HG02798 (cell line): ENCODE data around the gene ITIH6.
"Not testable (repeated sequence)": the region's sequence is repeated elsewhere in the genome, so short reads cannot be mapped to it uniquely, and the experiment has no call there.

ENCODE experiments used
- ATAC-seq: cut with Tn5 transposase; IDR thresholded peaks from one replicate; pipeline ENCODE4 v1.9.1; 2021; ENCODE audit warnings: mild to moderate bottlenecking; ENCODE audit not compliant: unreplicated experiment, poor library complexity

The ITIH6 gene, protein sequence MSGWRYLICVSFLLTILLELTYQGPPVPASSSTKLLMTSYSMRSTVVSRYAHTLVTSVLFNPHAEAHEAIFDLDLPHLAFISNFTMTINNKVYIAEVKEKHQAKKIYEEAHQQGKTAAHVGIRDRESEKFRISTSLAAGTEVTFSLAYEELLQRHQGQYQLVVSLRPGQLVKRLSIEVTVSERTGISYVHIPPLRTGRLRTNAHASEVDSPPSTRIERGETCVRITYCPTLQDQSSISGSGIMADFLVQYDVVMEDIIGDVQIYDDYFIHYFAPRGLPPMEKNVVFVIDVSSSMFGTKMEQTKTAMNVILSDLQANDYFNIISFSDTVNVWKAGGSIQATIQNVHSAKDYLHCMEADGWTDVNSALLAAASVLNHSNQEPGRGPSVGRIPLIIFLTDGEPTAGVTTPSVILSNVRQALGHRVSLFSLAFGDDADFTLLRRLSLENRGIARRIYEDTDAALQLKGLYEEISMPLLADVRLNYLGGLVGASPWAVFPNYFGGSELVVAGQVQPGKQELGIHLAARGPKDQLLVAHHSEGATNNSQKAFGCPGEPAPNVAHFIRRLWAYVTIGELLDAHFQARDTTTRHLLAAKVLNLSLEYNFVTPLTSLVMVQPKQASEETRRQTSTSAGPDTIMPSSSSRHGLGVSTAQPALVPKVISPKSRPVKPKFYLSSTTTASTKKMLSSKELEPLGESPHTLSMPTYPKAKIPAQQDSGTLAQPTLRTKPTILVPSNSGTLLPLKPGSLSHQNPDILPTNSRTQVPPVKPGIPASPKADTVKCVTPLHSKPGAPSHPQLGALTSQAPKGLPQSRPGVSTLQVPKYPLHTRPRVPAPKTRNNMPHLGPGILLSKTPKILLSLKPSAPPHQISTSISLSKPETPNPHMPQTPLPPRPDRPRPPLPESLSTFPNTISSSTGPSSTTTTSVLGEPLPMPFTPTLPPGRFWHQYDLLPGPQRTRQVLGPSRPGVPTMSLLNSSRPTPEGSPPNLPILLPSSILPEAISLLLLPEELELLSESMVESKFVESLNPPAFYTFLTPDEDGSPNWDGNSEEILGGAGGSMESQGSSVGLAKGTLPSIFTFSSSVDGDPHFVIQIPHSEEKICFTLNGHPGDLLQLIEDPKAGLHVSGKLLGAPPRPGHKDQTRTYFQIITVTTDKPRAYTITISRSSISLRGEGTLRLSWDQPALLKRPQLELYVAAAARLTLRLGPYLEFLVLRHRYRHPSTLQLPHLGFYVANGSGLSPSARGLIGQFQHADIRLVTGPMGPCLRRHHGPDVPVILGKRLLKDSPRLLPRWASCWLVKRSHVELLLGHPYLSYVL

DNA sequence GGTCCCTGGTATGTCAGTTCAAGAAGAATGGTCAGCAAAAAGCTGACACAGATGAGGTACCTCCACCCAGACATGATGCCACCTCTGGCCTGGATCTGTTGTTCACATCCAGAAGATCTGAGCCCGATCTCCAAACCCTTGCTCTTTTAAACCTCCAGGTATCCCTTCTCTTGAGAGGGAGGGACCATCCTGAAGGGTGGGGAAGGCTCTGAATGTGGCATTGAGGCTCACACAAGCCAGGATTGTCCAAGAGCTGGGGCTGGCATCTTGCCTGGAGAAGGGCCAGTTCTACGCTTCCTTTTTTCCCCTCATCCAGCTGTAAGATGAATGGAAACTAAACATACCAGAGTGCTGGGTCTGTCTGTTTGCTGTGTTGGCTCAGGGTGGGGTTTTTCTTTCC is at the start of gene ITIH6:
Gene ITIH6 (minus strand): TSS at position 119 of the 400 bp plus-strand sequence. CDS start 45 bp downstream, at position 74.
- ATAC-seq: no peak

DNA sequence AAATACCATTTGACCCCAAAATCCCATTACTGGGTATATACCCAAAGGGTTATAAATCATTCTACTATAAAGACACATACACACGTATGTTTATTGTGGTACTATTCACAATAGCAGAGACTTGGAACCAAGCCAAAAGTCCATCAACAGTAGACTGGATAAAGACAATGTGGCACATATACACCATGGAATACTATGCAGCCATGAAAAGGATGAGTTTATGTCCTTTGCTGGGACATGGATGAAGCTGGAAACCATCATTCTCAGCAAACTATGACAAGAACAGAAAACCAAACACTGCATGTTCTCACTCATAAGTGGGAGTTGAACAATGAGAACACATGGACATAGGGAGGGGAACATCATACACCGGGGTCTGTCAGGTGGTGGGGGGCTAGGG is 49.6 kb upstream of the ITIH6 start:
- ATAC-seq: not testable (repeated sequence)

DNA sequence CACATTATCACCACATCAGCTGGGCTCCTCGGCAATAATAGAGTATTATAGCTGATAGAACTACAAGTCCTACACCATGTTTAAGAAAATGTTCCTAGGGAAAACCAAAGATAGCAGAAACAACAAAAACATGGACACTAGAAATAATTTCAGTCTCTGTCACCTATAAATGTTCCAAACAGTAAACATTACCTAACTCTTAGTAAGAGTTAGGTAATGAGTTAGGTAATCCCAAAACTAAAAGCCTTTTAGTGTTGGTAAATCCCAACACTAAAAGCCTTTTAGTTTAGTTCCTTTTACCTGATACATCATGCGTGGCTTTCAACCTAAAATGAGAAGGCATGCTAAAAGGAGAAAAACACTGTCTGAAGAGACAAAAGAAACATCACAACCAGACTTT is 45.0 kb upstream of the ITIH6 start:
- ATAC-seq: no peak

DNA sequence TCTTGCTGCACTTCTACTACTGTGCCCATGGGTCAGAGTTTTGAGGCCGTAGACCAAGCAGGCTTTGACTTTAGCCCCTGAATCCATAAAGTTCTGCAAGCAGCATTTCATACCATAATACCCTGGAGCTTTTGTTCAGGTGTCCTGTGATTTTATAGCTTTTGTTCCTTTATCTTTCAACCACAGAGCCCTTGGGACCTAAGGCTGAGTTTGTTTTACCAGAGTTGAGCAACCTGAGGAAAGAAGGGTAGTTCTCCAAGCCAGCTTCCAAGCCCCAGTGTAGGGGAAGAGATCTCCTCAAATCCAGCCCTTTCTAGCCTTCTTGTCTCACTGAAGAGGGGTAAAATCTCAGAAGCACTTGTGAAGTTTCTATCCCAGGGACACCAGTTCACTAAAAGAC is 44.6 kb upstream of the ITIH6 start:
- ATAC-seq: no peak

DNA sequence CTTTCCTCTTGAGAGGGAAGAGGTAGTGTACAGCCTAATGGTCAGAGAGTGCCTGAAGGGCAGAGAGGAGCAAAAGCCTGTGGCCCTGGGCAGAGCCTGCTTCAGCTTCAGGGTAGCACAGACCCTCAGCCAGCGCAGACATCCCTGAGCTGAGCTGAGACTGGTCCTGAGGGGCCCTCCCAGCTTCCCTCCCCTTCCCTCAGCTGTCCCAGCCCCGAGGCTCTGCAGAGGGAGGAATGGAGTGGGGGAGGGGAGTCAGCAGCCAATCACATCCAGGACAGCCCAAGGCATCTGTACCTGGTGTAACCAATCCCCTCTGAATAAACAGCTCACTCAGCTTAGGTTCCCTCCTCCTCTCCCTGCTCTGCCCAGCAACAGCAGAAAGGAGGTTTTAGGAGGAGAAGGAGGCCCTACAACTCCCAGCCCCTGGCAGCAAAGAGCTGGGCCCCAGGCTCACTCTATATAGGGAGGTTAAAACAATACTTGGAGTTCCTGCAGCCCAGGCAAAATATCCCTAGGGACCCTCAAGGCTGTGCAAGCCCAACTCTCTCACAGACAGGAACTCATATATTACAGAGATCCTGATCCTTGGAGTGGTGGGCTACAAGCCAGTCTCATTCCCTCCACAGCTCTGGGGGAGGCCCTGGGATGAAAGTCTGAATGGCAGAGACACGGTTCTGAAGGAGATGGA is 43.3 kb upstream of the ITIH6 start:
- not testable (repeated sequence) for ATAC-seq

DNA sequence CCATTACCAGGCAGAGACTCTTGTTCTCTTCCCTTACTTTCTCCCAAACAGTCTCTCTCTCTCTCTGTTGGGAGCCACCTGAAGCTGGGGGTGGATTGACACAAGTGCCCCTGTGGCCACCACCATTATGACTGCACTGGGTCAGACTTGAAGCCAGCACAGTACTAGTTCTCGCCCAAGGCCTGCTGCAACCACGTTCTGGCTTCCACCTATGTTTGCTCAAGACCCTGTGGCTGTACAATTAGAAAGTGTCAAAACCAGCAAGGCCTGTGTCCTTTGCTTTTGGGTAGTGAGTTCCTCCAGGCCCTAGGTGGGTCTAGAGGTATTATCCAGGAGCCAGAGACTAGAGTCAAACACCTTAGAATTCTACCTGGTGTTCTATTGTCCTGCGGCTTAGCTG is 40.5 kb upstream of the ITIH6 start:
- no peak for ATAC-seq

DNA sequence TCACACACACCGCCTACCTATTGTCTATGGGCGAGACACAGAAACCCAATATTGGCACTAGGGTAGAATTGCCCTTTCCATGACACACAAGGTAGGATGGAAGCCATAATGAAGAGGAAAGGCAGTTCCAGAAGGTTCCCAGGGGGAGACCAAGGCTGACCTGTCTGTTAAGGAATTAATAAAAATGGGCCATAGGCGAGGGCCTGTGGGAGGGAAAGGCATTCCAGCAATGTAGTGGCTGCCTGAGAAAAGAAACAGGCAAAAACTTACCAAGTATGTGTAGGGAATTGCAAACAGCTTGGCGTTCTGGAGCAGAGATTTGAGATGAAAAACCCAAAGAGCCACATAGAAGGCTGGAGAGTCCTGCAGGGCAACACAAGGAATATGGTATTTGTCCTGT is 28.5 kb upstream of the ITIH6 start:
- ATAC-seq: no peak

DNA sequence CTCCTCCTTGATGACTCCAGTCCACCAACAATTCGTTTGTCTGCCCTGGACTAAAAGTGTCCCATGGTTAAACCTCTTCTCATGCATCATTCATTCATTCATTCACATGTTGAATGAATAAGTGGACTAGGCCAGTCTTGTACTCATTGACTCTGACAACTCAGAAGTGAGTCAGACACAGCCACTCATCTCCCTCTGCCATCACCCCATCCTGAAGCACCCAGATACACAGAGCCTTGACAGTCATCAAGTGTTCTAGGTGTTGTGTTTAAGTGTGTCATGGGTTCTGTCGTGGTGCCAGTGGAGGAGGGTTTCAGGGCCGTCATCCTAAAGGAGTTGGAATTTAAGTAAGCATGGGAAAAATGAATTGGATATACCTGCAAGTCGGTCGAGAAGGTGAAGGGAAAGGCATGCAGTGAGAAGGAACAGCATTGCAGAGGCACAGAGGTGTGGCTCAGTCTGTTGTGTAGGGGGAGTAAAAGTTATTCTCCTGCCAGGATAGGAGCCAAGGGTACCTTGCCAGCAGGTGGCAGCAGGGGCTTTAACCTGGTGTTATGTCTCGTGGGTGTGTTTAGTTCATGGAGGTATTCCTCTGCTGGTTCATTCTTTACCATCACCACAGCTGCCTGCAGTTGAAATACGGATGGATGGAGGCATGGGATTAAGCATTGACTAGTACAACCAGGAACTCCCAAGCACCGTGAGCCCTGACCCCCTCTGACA is 27.8 kb upstream of the ITIH6 start:
- no peak for ATAC-seq

DNA sequence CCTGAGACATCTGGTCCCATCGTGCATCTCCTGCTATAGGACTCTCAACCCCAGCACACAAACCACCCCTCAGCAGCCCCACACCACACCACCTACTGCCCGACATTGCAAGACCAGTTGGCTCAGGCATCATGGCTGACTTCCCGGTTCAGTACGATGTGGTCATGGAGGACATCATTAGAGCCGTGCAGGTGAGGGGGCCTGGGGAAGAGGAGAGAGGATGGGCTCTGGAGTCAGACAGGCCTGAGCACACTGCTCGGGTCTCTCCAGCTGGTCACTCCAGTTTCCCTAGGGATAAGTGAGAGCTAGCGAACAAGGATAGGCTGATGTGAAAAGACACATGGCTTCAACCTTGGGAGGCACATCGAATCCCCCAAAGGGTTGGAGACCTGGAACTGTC is 26.7 kb upstream of the ITIH6 start:
- no peak for ATAC-seq

DNA sequence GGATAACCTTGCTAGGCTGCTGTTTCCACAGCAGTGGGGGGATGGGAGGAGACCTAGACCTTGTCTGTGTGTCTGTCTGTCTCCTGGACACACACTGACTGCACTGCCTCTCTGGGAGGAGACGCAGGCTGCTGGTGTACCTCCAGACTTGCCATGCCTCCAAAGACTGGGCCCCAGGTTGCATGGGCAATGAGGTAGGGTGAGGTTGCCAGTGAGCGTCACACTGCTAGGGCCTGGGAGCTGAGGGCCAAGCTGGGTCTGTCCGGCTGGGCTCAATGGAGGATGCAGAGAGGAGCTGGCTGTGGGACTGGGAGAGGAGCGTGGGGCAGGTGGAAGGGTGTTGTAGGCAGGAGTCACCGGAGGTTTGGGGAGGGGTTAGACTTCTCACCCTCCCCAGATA is 26.1 kb upstream of the ITIH6 start:
- ATAC-seq: no peak

DNA sequence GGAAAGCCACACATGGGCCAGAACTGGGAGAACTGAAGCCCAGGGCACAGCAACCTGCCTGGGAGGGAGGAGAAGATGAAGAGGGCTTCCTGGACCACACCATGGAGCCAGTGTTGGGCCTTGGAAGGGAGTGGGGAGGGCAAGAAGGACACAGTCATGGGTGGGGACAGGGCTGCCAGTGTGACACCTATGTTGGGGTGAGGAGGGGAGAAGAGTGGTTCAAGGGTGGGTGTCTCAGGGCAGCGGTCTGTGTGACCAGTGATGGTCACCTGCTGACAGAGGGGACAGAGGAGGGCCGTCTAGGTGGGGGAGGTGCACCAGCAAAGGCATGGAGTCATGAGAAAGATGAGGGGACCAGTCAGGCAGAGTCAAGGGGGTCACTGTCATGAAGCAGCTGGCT is 23.3 kb upstream of the ITIH6 start:
- no peak for ATAC-seq

DNA sequence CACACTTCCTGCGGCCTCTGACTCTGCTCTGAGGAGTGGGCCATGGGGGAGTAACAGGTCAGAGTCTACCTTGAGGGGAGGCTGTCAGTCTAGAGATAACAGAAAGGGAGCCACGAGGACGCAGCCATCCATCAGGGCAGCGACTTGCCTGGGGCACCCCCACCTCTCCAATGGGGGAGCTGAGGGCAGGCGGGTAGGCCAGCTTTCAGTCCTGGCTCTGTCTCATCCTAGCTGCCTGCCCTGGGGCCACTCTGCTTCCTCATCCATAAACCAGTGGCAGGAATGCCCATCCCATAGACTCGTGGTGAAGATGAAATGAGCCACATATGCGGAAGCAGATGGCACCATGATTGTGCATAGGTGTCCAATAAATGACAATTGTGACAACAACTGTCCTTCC is 22.7 kb upstream of the ITIH6 start:
- ATAC-seq: no peak

DNA sequence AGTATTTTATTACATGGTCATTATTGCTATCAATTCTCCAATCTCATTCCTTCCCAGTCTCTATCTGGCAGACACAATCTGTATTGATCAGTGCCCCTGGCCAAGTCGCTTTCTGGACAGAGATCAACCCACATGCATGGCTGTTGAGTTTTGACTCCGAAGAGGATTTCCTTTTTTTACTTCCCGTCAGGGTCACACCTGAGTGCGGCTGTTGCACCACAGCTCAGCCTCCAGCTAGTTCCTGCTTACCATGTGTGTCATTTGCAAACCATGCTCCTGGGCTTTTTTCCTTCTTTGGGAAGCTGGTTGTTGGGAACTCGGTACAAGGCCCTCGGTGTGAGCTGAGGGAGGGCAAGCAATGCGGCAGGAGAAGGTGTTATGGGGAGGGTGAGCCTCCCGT is 21.1 kb upstream of the ITIH6 start:
- no peak for ATAC-seq

DNA sequence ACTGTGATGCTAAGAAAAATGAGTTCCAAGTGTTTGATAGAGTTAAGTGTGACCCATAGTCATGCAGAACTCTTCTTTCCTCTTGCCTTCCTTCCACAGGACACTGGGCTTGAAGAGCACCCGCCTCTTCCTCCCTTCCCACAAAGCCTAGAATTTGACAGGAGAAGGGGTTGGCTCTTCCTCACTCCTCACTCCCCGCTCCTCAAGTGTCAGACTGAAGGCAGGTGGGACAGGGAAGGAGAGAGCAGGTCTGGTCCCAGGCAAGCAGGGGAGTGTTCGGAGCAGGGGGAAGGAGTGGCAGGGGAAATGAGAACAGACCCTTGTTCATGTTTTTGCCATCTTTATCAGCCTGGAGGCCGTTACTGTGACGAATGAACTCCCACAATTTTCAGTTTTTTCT is 20.2 kb upstream of the ITIH6 start:
- ATAC-seq: no peak

DNA sequence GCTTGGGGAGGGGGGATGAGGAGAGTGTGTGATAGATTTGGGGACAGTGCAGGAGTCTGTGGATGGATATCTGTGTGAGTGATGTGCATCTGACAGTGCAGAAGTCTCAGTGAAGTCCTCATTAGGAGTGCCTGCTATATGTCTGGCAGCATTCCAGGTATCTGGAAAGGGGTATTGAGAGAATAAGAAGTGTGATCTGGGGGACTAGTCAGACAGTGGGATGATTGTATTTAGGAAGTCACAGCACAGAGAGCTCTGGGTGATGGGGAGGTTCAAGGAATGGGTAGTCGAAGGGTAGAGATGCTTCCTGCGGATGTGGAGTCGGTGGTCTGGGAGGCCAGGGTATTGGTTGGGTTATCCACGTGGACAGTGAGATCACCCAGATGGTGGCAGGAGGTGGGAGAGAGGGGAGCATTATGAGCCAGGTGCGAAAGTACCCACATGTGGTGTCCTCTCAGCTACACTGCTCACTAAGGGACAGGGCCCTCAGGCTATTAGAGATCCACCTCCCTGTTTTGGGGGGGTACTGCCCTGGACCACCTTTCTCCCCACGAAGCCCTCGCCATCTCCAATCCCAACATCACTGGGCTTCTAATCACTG is 19.3 kb upstream of the ITIH6 start:
- ATAC-seq: no peak

DNA sequence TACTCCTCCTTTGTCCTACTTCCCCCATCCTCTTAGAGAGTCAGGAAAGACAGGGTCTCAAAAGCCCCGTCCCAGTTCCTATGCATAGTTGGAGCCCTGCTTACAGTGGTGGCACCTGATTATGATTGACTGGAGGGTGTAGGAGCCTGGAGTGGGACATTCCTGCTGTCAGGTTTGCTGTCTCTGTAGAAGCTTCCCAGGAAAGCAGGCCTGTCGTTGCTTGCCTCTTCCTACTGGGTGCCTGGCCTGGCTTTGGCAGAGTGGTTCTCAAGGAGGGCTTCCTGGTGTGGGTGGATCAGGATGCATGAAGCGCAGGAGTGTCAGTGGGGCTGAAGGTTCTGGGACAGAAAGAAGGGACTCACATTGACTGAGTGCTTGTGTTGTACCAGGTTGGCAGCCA is 14.3 kb upstream of the ITIH6 start:
- no peak for ATAC-seq

DNA sequence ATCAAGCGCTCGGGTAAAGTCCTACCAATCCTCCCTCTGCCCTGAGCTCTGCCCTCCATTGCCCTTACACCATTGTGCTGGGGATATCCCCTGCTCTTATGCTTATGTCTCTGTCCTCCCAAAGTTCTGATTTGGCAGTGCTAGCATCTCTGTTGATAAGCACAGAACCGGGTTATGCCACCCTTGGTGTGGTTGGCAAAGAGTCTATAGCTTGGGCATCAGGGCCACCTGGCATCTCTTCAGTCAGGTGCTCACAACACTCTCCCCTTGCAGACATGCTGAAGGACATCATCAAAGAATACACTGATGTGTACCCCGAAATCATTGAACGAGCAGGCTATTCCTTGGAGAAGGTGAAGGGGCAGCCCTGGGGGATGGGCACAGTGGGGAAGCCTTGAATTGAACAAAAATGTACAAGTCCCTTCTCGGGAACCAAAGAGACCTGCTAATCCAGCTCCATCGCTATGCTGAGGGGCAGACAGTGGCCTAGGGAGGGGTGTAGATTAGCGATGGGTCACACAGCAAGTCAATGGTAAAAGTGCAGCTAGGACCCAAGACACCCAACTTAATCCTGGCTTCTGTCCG is 13.3 kb upstream of the ITIH6 start:
- ATAC-seq: no peak

DNA sequence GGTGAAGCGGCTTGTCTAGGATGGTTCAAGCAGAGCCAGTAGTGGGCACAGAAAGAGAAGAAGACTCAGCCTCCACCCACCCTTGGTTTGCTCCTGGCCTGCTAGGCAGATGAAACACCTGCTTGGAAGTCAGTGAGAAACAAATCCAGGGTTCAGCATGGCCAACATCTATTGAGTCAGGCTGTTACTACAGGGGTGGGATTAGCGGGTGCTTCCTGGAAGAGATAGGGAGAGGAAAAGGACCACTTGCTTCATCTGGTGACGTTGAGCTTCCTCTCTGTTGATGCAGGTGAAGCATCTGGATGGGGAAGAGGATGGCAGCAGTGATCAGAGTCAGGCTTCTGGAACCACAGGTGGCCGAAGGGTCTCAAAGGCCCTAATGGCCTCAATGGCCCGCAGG is 12.5 kb upstream of the ITIH6 start:
- no peak for ATAC-seq
